Neural crest cell (in vitro differentiated cells): ENCODE measurements around the gene SLC39A3. TPM values are rescaled to one million over a fixed set of nuclear protein-coding genes. Genes with fewer than 3 reads are reported as not detected.

Source experiments
- DNase-seq: peaks from one replicate; pipeline ENCODE4 v3.0.0; 2021; ENCODE audit warnings: low read depth, mixed read lengths, low spot score
- H3K27ac Mint-ChIP-seq: one replicate; pipeline ENCODE4 v1.8.0; 2021; ENCODE audit warnings: mild to moderate bottlenecking, mixed read lengths; ENCODE audit not compliant: unreplicated experiment
- H3K27me3 Mint-ChIP-seq: 2 replicates; pipeline ENCODE4 v1.8.0; 2021; ENCODE audit warnings: low read depth, mild to moderate bottlenecking, mixed read lengths
- H3K36me3 Mint-ChIP-seq: 2 replicates; pipeline ENCODE4 v1.8.0; 2021; ENCODE audit warnings: low read depth, mild to moderate bottlenecking, mixed read lengths
- H3K4me1 Mint-ChIP-seq: 2 replicates; pipeline ENCODE4 v1.8.0; 2021; ENCODE audit warnings: mixed read lengths
- H3K4me3 Mint-ChIP-seq: one replicate; pipeline ENCODE4 v1.8.0; 2021; ENCODE audit warnings: mild to moderate bottlenecking, mixed read lengths
- H3K9me3 Mint-ChIP-seq: 2 replicates; pipeline ENCODE4 v1.8.0; 2021; ENCODE audit warnings: mixed read lengths
- CTCF ChIP-seq: fragments of 200-600 bp; sonication (generic); conservative IDR thresholded peaks from 2 replicates; pipeline ENCODE4 v1.5.0; 2021; ENCODE audit warnings: antibody characterized with exemption, mild to moderate bottlenecking
- total RNA-seq: library from RNA; stranded (reverse); gene quantifications from 2 replicates; pipeline ENCODE4 v1.2.1, GENCODE V29; 2021

SLC39A3 gene
- total RNA-seq, 1 donor from 2014 or later: 43.0 TPM

DNA sequence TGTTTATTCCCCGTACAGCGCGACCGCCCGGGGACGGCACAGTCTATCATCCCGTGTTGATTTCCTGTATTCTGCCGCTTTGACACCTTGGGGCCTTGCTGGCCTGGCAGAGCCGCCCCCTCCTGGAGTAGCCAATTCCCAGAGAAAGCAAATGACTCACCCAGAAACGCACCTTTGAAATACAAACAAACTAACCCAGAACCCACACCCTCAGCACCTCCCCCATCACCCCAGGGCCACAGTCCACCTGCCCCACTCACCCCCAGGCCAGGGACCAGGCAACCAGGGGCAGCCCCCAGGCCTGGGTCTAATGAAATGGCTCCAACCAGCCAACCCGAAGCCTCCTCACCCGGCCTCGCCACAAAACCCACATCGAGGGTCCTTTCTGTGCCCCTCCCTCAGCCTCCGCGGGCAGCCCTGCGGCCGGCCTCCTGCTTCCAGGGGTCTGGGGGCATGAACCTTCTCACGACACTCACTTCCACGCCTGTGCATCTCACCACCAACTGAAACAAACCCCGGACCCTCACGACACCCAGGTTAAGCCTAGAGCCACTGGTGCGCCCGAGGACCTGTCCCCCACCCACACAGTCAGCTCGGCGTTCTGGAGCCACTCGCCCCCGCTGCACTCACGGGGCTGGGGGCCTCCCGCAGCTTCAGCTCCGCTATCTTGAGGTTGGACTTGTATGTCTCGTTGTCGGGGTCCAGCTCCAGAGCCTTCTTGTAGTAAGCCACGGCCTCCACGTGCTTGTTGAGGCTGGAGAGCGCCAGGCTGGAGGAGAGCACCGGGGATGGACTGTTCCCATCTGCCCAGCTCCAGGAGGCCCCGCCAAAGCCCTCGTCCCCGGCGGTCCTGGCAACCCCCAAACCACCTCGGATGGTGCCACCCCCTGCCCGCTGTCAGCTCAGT lies 22.3 kb upstream of the SLC39A3 start:
- Mint-ChIP-seq H3K27me3 (no peaks in the 10 kb centered on the region), H3K27ac (no peak overlapping the region), H3K9me3 (no peaks in the 10 kb centered on the region), H3K4me1 (no peaks in the 10 kb centered on the region), H3K4me3 (no peak overlapping the region), H3K36me3 (peaks cover 8% of the 10 kb centered on the region)
- no peak for TF ChIP-seq CTCF
- no peak for DNase-seq

GRCh38 chr19:2761309-2761677 lies 21.5 kb upstream of the SLC39A3 start:
- Mint-ChIP-seq H3K4me1 (no peaks in the 10 kb centered on the region), H3K36me3 (peaks cover 8% of the 10 kb centered on the region), H3K27ac (no peak overlapping the region), H3K9me3 (no peaks in the 10 kb centered on the region), H3K4me3 (no peak overlapping the region), H3K27me3 (no peaks in the 10 kb centered on the region)
- DNase-seq: no peak
- no peak for TF ChIP-seq CTCF

GRCh38 chr19:2759965-2760364 lies 20.1 kb upstream of the SLC39A3 start:
- Mint-ChIP-seq H3K27ac (no peak overlapping the region), H3K27me3 (no peaks in the 10 kb centered on the region), H3K4me1 (no peaks in the 10 kb centered on the region), H3K36me3 (peaks cover 8% of the 10 kb centered on the region), H3K9me3 (no peaks in the 10 kb centered on the region), H3K4me3 (no peak overlapping the region)
- TF ChIP-seq CTCF: no peak
- DNase-seq: no peak

DNA sequence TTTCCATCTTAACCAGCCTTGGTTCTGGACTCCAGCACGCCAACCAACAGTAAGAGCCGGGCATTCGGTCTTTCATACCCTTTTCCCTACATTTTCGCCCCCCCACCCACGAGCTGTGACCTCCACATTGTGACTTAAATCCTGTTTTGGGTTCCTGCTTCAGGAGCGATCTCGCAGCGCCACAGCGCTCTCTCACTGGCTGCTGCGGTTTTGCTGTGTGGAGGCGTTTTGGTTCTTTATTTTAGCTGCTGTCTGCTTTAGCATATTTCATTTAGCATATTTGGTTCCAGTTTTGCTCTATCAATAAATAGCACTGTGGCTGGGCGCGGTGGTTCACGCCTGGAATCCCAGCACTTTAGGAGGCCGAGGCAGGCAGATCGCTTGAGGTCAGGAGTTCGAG lies 19.5 kb upstream of the SLC39A3 start:
- TF ChIP-seq CTCF: no peak
- Mint-ChIP-seq H3K27ac (no peak overlapping the region), H3K9me3 (no peaks in the 10 kb centered on the region), H3K36me3 (peaks cover 8% of the 10 kb centered on the region), H3K27me3 (no peaks in the 10 kb centered on the region), H3K4me3 (no peak overlapping the region), H3K4me1 (no peaks in the 10 kb centered on the region)
- no peak for DNase-seq

- peaks cover 8% of the 10 kb centered on the region for H3K36me3 Mint-ChIP-seq
- H3K4me1 Mint-ChIP-seq: no peaks in the 10 kb centered on the region
- H3K27me3 Mint-ChIP-seq: no peaks in the 10 kb centered on the region
- H3K9me3 Mint-ChIP-seq: no peaks in the 10 kb centered on the region
- no peak overlapping the region for H3K4me3 Mint-ChIP-seq
- no peak for DNase-seq
- H3K27ac Mint-ChIP-seq: no peak overlapping the region
- TF ChIP-seq CTCF: no peak
Observed at GRCh38 chr19:2758601-2759313, 18.9 kb upstream of the SLC39A3 start.
